GM21515 (cell line): ENCODE data around the gene BTG4.

ENCODE experiments used
- ATAC-seq: cut with Tn5 transposase; IDR thresholded peaks from one replicate; pipeline ENCODE4 v1.9.1; 2021; ENCODE audit not compliant: unreplicated experiment

The BTG4 gene

DNA sequence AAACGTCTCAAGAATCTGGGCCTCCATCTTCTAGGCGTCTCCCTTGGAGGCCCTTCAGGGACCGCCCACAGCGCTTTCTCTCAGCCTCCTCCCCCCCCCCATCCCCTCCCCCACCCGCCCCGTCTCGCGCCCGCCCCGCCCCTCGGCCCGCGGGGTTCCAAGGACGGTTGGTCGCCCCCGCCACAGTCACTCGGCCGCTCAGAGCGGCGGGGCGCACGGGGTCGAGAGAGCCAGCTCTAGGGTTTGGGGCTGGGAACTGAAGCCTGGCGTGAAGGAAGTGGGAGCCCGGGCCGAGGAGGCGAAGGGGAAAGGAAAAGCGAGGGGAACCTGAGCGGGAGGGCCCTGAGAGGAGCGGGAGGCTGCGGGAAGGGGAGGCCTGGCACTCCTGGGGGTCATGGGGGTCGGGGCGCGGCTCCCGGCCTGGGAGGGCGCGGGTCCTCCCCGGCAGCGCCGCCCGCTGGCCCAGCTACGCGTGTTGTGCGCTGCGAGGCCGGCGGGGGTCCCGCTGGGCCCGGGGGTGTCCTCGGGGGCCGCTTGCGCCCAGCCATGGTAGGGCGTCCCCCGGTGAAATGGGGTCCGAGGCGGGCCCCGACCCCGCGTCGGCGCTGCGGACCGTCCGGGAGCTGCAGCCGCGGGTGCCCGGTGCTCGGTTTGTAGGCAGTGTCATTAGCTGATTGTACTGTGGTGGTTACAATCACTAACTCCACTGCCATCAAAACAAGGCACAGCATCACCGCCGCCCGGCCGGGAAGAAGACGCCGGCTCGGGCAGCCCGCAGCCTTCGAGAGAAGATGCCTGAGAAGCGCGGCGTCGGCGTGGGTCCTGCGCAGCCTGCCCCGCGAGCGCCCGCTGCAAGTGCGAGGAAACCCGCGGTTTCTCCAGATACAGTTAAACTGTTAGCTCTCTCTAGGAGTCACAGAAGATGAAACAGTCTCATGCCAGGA is at the start of gene BTG4:
TSS of gene BTG4 (minus strand) at position 91 of the 944 bp plus-strand sequence. CDS start 13,610 bp downstream, outside the sequence.
- ATAC-seq = no peak

DNA sequence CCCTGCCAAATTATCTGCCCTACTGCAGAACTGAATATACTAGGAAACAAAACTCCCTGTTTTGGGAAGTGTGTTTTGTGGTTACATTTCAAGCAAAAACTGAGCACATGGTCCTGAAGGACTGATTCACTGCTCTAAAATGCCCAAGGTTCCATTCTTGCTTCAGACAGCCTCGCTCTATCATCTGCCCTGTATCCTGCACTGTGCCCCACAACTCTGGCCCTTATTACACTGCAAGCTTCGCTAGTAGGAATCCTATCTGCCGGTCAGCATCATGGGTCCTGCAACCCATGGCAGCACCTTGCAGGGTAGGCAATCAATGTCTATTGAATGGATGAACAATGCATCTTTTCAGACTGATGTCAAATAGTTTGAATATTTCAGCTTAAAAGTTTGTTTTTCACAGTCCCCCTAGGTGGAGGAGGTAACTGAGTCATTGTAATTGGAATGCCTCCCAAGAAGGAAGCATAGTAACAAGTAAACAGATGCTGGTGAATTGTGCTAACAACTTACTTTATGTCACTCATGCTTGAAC is 49.7 kb upstream of the BTG4 start:
- no peak for ATAC-seq

DNA sequence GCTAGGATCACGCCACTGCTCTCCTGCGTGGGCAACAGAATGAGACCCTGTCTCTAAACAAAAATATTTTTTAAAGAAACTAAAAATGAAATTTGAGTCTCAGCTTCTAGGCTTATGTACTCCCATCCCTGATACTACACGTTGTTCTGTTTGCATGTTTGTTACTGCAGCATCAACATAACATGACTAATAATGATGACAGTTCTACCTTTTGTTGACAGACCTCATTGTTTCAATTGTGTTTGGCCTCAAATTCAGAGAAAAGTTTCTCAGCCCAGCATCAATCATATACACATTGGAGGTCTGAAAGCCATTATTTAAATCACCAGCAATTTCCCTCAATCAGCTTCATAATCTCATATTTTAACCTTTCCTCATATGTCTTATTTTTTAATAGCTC is 49.1 kb upstream of the BTG4 start:
- ATAC-seq = no peak

DNA sequence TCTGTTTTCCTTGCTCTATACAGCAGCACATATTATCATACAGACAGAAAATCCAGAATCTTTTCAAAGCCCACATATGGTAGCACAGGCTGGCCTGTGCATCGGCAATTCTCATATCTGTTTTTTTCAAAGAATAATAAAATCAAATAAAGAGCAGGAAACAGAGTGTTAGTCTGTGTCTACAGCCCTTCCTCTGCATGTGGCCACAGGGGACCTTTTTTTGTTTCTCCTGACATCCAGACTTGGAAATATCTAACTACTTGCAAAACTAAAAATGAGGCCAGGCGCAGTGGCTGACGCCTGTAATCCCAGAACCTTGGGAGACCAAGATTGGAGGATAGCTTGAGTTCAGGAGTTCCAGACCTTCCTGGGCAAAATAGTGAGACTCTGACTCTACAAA is 48.6 kb upstream of the BTG4 start:
- ATAC-seq = no peak

- ATAC-seq = no peak
Measured at GRCh38 chr11:111559800-111560464, 47.7 kb upstream of the BTG4 start.

DNA sequence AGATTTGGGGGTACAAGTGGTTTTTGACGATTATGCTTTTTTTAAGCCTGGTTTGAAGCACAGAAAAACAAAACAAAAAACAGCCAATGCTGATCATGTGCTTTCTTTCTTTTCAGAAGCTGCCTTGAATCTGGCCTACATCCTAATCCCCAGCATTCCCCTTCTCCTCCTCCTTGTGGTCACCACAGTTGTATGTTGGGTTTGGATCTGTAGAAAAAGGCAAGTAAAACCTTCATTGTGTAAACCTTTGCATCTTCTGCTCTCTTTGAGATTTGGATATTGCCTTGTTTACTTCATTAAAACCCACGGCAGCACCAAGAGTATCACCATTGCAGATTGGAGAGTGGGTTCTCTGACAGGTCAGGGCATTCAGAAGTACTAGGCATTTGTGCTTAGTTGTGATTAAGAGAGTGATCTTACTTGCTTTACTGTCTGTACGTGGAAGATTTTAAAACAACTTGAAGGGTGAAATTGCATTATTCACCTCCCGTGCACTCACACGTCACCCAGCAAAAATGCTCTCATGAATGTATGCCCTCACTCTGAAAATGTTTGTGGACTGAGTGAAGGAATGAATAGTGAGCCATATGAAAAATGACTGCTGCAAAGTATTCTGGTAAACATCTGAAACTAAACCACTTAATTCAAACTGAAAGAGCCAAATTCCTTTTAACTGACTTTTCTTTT is 45.4 kb upstream of the BTG4 start:
- no peak for ATAC-seq

- ATAC-seq = no peak
Measured at GRCh38 chr11:111555255-111555654, 43.1 kb upstream of the BTG4 start.

GRCh38 chr11:111554532-111554931 is 42.3 kb upstream of the BTG4 start:
- ATAC-seq = no peak

- no peak for ATAC-seq
Measured at GRCh38 chr11:111550258-111550657, 38.1 kb upstream of the BTG4 start.

GRCh38 chr11:111549869-111550203 is 37.6 kb upstream of the BTG4 start:
- no peak for ATAC-seq

DNA sequence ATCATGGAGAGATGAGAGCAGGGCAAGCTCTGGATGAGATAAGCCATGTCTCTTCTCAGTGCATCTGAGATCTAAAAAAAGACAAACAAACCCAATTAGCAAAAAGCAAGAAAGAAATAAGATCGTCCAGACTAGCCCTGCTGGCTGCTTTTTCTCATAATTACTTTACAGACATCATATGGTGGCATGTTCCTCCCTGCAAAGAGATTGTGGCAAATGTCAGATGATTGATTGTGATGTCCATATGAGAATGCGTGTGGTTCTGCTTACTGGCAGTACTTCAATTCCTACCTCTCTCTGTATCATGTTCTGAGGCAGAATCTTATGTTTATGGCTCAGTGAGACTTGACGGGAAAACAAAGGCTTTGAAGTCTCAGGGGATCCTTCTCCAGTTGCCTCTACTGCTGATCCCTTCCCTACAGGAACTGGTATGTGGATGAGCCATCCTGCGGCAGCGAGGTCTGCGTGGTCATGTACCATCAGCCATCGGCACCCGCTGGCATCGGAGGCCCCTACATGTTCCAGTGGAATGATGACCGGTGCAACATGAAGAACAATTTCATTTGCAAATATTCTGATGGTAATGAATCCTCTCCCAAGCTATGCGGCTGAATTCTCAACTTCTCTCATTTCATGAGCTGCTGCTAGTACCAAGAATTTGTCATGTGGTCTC is 37.1 kb upstream of the BTG4 start:
- ATAC-seq = no peak

GRCh38 chr11:111548525-111548924 is 36.3 kb upstream of the BTG4 start:
- no peak for ATAC-seq

- ATAC-seq = no peak
Measured at GRCh38 chr11:111542606-111543275, 30.6 kb upstream of the BTG4 start.

GRCh38 chr11:111541254-111542061 is 29.3 kb upstream of the BTG4 start:
- no peak for ATAC-seq

DNA sequence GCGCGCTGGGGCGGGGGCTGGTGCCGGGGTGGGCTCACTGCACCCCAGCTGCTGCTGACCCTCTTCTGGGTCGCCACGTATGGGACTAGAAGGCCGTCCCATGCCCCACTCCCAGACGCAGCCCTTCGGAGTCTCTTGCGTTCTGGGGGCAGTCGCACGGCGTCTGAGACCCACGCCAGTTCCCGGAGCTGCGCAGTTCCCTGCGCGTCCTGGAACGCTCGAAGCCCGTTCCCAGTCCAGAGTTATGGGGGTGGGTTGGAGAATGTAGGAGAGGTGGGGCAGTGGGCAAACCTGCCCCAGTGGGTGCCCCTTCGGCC is 28.7 kb upstream of the BTG4 start:
- ATAC-seq = no peak

DNA sequence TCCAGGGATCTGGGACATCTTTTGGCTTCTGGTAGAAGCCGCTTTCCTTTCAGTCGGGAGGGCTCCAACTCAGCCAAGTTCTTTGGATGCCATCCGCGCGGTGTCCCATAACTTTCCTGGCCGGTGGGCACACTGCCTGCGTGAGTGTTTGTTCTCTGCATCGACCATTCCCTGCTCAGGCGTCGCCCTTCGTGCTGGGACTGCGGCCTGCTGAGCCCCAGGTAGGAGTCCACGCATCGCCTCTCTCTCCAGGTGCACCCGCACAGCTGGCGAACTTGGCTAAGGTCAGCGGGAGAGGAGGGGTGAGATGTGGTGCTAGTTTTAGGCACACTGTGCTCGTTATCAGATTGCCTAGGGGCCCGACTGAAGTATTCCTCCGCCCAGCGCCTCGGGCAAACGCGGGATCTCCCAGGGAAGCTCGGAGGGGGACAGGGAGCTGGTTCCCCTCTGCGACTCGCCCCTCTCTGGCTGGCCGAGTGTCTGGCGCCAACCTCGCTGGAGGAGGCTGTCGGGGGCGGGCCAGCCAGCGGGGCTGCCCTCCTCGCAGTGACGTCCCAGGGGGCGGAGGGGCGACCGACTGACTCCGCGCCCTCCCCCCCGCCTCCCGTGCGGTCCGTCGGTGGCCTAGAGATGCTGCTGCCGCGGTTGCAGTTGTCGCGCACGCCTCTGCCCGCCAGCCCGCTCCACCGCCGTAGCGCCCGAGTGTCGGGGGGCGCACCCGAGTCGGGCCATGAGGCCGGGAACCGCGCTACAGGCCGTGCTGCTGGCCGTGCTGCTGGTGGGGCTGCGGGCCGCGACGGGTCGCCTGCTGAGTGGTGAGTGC is 28.1 kb upstream of the BTG4 start, which contains the start of gene LAYN:
TSS of gene LAYN (plus strand) at position 607 of the 823 bp plus-strand sequence. CDS start at position 731, 124 bp downstream.
- no peak for ATAC-seq

- no peak for ATAC-seq
Measured at GRCh38 chr11:111539426-111540113, 27.4 kb upstream of the BTG4 start.
